GM12873 (cell line): Measurements from ENCODE around the gene CEP350.

Experiments
- TF ChIP-seq, protein P1 (sequence below): IDR thresholded peaks from 2 replicates; pipeline ENCODE4 v1.5.1; 2012; ENCODE audit warnings: low read depth, mild to moderate bottlenecking, moderate library complexity, low read length, control low read depth; ENCODE audit not compliant: insufficient read depth; ENCODE audit errors: missing control alignments

Gene CEP350

DNA sequence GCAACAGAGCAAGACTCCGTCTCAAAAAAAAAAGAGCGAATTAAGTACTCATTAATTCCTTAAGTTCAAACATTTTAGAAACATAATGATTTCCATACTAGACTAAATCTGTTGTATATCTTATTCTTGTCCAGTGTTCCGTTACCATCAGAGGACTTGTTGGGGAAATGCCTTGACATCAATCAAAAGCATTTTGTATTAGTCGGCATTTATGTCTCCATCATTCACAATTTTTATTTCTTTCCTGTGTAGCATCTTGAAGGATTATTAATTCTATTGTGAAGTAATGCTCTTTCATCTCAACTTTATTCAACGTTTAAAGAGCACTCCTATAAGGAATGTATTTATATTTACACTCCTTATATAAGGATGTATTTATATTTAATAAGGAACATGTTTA lies 117.1 kb downstream of the CEP350 start:
- TF ChIP-seq, protein P1, sequence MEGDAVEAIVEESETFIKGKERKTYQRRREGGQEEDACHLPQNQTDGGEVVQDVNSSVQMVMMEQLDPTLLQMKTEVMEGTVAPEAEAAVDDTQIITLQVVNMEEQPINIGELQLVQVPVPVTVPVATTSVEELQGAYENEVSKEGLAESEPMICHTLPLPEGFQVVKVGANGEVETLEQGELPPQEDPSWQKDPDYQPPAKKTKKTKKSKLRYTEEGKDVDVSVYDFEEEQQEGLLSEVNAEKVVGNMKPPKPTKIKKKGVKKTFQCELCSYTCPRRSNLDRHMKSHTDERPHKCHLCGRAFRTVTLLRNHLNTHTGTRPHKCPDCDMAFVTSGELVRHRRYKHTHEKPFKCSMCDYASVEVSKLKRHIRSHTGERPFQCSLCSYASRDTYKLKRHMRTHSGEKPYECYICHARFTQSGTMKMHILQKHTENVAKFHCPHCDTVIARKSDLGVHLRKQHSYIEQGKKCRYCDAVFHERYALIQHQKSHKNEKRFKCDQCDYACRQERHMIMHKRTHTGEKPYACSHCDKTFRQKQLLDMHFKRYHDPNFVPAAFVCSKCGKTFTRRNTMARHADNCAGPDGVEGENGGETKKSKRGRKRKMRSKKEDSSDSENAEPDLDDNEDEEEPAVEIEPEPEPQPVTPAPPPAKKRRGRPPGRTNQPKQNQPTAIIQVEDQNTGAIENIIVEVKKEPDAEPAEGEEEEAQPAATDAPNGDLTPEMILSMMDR: no peak

DNA sequence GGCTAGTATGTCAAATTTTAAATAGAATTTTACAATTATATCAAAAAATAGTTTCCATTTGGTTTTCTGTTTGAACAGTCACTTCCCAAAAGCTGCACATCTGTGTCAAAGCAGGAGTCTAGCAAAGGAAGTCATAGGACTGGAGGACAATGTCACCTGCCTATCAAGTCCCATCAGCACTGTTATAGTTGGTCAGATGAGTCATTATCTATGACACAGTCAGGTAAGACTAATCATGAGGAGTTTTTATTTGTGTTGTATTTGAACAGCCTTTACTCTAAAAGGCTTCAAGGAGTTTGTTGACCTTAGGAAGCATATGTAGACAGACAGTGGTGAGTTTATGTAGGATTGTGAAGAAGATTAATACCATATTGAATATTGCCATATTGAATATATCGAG lies 125.8 kb downstream of the CEP350 start:
- TF ChIP-seq, protein P1: no peak

DNA sequence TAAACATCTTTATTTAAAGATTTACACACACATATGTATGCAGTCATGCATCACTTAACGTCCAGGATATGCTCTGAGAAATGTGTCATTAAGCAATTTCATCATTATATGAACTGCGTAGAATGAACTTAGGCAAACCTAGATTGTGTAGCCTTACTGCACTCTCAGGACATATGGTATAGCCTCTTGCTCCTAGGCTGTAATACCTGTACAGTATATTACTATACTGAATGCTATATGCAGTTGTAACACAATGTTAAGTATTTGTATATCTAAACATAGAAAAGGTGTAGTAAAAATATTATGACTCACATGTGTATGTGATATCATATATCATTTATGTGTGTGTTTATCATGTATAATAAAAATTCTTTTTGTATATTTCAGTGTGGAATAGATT lies 126.9 kb downstream of the CEP350 start:
- TF ChIP-seq, protein P1: no peak

DNA sequence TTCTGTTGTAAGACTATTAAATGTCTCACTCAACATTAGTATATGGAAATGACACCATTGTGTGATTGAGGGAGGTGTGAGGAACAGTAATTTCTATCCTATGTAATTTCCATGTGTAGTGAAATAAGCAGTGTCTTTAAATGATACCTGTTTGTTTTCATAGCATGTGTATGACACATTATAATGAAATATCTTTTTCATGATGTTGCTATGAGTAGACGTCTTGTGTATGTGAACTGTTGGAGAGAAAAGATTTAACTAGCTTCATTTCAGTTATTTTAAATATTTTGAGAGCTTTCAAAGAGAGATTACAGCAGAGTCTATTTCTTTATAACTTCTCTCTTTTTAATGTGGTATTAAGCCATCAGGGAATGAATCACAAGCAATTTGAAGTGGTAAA lies 128.6 kb downstream of the CEP350 start:
- TF ChIP-seq, protein P1: no peak

DNA sequence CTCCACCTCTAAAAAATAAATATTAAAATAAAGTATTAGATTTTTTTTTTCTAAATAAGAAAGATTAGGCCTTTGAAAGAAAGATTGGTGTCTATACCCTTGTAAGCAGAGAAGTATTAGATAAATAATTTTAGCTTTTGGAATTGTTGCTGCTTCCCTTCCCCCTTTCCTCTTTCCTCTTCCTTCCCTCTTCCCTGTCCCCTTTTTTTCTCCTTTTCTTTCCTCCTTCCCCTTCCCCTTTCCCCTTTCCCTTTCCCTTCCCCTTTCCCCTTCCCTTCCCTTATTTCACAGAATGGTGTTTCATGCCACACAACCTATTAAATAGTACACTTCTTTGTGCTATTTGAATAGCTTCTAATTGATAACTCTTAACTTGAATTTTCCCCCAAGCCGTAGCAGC lies 130.3 kb downstream of the CEP350 start:
- TF ChIP-seq, protein P1: no peak

DNA sequence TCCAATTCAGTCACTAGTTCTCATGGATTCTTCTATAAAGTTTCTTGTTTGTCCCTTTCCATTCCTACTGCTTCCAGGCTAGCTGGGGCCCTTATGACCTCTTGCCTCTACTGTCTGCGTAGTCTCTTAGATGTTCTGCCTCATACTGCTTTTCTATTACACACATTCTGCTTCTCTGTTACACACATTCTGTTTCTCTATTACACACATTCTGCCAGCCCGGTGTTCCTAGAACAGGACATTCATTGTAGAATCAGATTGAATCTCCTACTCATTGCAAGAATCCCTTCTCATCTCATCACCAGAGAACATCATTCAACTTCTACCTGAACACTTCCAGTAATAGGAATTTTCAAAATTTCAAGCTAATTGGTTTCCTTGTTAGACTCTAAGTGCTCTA lies 130.7 kb downstream of the CEP350 start:
- TF ChIP-seq, protein P1: no peak

DNA sequence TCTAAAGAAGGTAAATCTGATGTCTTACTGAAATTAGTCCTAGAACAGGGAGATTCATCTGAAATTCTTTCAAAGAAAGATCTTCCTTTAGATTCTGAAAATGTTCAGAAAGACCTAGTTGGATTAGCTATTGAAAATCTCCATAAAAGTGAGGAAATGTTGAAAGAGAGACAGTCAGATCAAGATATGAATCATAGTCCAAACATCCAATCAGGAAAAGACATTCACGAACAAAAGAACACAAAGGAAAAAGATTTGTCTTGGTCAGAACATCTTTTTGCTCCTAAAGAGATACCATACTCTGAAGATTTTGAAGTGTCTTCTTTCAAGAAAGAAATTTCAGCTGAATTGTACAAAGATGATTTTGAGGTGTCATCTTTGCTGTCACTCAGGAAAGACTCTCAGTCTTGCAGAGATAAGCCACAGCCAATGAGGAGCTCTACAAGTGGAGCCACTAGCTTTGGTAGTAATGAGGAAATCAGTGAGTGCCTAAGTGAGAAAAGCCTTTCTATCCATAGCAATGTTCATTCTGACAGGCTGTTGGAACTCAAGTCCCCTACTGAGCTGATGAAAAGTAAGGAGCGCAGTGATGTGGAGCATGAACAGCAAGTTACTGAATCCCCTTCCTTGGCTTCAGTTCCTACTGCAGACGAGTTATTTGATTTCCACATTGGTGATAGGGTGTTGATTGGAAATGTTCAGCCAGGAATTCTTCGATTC lies 138.5 kb downstream of the CEP350 start:
- TF ChIP-seq, protein P1: no peak
